Transverse colon (tissue), 3 donors: ENCODE measurements around the gene GCNT2.

Source experiments
- CTCF ChIP-seq, 5 experiments: fragments of 200-600 bp in 3 of 5; fragments of 450-650 bp in 2 of 5; sonication (generic) in 3 of 5; IDR thresholded peaks; 1 replicate in 2 of 5; 2 replicates in 3 of 5; pipeline ENCODE4 v1.5.1; 2016 to 2017; ENCODE audit warnings: antibody characterized with exemption in 5 of 5, inconsistent platforms in 3 of 5, mild to moderate bottlenecking in 2 of 5, moderate library complexity in 1 of 5
- POLR2A ChIP-seq: fragments of 450-650 bp; IDR thresholded peaks from one replicate; pipeline ENCODE4 v1.6.1; 2016; ENCODE audit warnings: antibody characterized with exemption, mild to moderate bottlenecking, moderate library complexity

GRCh38 chr6:10627800-10628199, 106.6 kb downstream of the GCNT2 start:
- no peak for TF ChIP-seq CTCF (IDR thresholded peaks at IDR 0.05)
- TF ChIP-seq POLR2A, result no peak
